ENCODE results near the gene MSI2.

The MSI2 gene

DNA sequence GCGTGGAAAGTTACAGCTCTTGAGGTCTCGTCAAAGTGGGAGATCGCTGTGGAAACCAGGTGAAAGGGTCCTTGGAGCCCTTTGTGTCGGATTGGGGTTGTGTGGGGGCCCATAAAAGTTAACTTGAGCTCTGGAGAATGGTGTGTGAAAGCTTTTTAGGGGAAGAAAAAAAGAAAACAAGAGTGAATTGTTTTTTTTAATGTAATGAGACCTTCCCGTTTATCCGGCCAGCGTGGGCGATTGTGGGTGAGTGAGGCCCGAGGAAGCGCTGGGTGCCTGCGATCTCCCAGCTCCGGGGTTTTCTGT lies 150.6 kb downstream of the MSI2 start:
- TF ChIP-seq EZH2phosphoT487 (conservative IDR thresholded peaks at IDR 0.05; ENCODE audit: low read length): no peak
- TF ChIP-seq, protein P1, sequence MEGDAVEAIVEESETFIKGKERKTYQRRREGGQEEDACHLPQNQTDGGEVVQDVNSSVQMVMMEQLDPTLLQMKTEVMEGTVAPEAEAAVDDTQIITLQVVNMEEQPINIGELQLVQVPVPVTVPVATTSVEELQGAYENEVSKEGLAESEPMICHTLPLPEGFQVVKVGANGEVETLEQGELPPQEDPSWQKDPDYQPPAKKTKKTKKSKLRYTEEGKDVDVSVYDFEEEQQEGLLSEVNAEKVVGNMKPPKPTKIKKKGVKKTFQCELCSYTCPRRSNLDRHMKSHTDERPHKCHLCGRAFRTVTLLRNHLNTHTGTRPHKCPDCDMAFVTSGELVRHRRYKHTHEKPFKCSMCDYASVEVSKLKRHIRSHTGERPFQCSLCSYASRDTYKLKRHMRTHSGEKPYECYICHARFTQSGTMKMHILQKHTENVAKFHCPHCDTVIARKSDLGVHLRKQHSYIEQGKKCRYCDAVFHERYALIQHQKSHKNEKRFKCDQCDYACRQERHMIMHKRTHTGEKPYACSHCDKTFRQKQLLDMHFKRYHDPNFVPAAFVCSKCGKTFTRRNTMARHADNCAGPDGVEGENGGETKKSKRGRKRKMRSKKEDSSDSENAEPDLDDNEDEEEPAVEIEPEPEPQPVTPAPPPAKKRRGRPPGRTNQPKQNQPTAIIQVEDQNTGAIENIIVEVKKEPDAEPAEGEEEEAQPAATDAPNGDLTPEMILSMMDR (IDR thresholded peaks at IDR 0.05; ENCODE audit: insufficient read depth, low read length, poor library complexity, severe bottlenecking): no peak
- Histone ChIP-seq H3K36me3 (ENCODE audit: low read length) (no peaks in the 10 kb centered on the region), H3K4me2 (ENCODE audit: low read depth, low read length, poor library complexity, severe bottlenecking) (no peak overlapping the region), H3K9me2 (replicated peaks; ENCODE audit: insufficient read depth, low read length) (no peaks in the 10 kb centered on the region), H3K9ac (ENCODE audit: low read length) (no peak overlapping the region), H3K27ac (ENCODE audit: low read depth, low read length) (no peak overlapping the region), H2AFZ (ENCODE audit: low read depth, low read length, severe bottlenecking) (no peak overlapping the region), H4K20me1 (ENCODE audit: low read depth, low read length) (no peaks in the 10 kb centered on the region), H3K79me2 (ENCODE audit: insufficient read depth, low read length) (peaks cover 45% of the 10 kb centered on the region), H3F3A (ENCODE audit: insufficient read depth) (no peaks in the 10 kb centered on the region), H3K4me3 (ENCODE audit: insufficient read depth, low read length, poor library complexity, severe bottlenecking) (no peak overlapping the region), H3K9me3 (ENCODE audit: insufficient read depth, low read length) (no peaks in the 10 kb centered on the region), H3K27me3 (ENCODE audit: low read length) (no peaks in the 10 kb centered on the region)

DNA sequence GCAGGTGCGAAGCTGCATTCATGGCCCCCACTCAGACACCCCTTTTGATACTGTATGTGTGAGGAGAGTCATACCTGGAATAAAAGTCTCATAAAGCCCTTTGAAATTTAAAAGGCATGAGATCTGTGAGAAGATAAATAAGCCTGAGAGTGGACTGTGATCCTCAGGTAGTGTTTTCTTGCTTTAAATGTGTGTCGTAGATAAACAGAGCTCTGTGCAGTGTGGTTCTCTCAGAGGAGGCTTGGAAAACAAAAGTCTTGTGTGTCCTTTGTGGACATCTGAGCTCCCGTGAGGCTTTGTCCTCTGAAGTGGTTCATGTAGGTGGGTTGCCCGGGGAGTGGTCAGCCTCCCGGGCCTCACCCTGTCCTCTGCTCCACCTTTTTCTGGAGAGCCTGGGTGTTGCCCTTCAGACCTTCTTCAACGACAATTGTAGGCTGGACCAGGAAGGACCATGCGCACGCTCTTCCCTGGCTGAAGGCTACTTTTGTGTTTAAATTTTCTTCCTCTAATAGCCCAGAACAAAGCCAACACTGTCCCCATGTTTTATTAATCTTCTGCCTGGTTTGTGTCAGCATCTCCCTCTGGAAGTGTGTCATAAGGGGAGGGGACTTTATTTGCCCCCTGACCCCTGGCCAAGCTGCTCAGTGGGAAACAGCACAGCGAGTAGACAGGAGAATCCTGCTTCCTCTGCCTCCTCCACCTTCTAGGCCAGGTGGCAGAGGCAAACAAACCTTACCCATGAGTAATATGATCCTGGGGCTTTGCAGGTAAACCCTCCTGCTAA lies 151.2 kb downstream of the MSI2 start:
- no peak overlapping the region for H3K9ac ChIP-seq (ENCODE audit: low read length)

DNA sequence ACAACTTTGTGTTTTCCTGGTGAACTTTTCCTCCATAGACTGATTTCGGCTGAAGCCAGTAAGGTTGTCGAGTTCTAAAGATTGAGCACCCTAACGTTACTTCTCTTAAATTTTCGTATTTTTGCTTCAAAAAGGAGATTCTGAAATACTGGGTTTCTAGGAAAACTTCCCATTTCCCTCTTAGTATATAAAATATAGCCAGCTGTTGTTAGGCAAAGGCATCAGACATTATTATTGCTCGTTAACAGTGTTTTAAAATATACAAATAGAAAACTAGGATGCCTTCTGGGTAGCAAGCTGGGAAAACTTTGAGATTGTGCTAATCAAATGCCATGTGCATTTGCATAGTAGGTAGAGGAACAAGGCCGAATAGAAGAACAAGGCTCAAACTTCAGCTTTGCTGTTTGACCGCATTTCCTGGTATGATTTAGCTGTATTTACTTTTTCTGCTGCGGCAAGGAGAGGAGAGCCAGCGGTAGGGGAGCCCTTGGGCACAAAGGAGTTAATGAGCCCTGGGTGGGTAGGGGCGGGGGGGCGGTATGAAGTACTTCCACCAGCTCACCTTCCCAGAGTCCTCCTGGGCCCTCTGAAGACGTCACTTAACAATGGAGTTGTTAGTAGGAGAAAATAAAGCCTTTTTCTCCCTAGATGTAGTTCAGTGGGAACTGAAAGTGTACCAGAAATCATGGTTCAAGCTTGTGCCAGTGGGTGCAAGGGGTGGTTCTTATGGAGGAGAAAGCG lies 151.9 kb downstream of the MSI2 start:
- Histone ChIP-seq H2AFZ (ENCODE audit: low read depth, low read length, severe bottlenecking) (no peak overlapping the region), H3K27me3 (ENCODE audit: low read length) (no peaks in the 10 kb centered on the region), H4K20me1 (ENCODE audit: low read depth, low read length) (no peaks in the 10 kb centered on the region), H3F3A (ENCODE audit: insufficient read depth) (no peaks in the 10 kb centered on the region), H3K9me2 (replicated peaks; ENCODE audit: insufficient read depth, low read length) (no peaks in the 10 kb centered on the region), H3K36me3 (ENCODE audit: low read length) (no peaks in the 10 kb centered on the region), H3K9me3 (ENCODE audit: insufficient read depth, low read length) (no peaks in the 10 kb centered on the region), H3K4me2 (ENCODE audit: low read depth, low read length, poor library complexity, severe bottlenecking) (no peak overlapping the region), H3K79me2 (ENCODE audit: insufficient read depth, low read length) (peaks cover 50% of the 10 kb centered on the region), H3K4me3 (ENCODE audit: insufficient read depth, low read length, poor library complexity, severe bottlenecking) (no peak overlapping the region), H3K27ac (ENCODE audit: low read depth, low read length) (no peak overlapping the region), H3K9ac (ENCODE audit: low read length) (no peak overlapping the region)
- TF ChIP-seq, protein P1 (IDR thresholded peaks at IDR 0.05; ENCODE audit: insufficient read depth, low read length, poor library complexity, severe bottlenecking): no peak
- no peak for TF ChIP-seq EZH2phosphoT487 (conservative IDR thresholded peaks at IDR 0.05; ENCODE audit: low read length)

More for the DNA sequence above, 151.2 kb downstream of the MSI2 start:
- Histone ChIP-seq H3F3A (ENCODE audit: insufficient read depth) (no peaks in the 10 kb centered on the region), H3K36me3 (ENCODE audit: low read length) (no peaks in the 10 kb centered on the region), H3K9me3 (ENCODE audit: insufficient read depth, low read length) (no peaks in the 10 kb centered on the region), H2AFZ (ENCODE audit: low read depth, low read length, severe bottlenecking) (no peak overlapping the region), H4K20me1 (ENCODE audit: low read depth, low read length) (no peaks in the 10 kb centered on the region), H3K4me2 (ENCODE audit: low read depth, low read length, poor library complexity, severe bottlenecking) (no peak overlapping the region), H3K27me3 (ENCODE audit: low read length) (no peaks in the 10 kb centered on the region), H3K79me2 (ENCODE audit: insufficient read depth, low read length) (peaks cover 45% of the 10 kb centered on the region), H3K9me2 (replicated peaks; ENCODE audit: insufficient read depth, low read length) (no peaks in the 10 kb centered on the region), H3K27ac (ENCODE audit: low read depth, low read length) (no peak overlapping the region), H3K4me3 (ENCODE audit: insufficient read depth, low read length, poor library complexity, severe bottlenecking) (no peak overlapping the region)
- no peak for TF ChIP-seq EZH2phosphoT487 (conservative IDR thresholded peaks at IDR 0.05; ENCODE audit: low read length)
- TF ChIP-seq, protein P1 (IDR thresholded peaks at IDR 0.05; ENCODE audit: insufficient read depth, low read length, poor library complexity, severe bottlenecking): no peak

Measured in SU-DHL-6 (cell line).